ENCODE results near the gene ARL4A. TPM values are rescaled to one million over a fixed set of nuclear protein-coding genes. Genes with fewer than 3 reads are reported as not detected.

Gene ARL4A
- total RNA-seq, 1 experiment from 2014 or later = 39.4 TPM

DNA sequence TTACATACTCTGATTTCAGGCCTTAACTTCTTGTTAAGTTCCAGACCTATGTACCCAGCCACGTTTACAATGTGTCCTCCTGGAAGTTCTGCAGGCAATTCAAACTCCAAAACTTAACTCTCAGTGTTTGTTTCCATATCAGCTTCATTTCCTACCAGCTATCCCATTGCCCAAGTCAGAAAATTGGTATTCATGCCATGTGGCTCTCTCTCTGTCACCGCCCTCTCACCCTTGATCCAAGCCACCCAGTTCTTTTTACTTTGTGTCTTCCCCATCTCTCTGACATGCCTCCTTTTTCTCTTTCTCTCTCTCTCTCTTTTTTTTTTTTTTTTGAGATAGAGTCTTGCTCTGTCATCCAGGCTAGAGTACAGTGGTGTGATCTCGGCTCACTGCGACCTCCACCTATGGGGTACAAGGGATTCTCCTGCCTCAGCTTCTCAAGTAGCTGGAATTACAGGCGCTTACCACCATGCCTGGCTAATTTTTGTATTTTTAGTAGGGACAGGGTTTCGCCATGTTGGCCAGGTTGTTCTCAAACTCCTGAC is 33.9 kb downstream of the ARL4A start:
- Histone ChIP-seq H4K91ac (ENCODE audit: insufficient read length, low read depth, low read length) (no peak overlapping the region), H3K9ac (ENCODE audit: extremely low read depth, insufficient read length, low read length) (no peak overlapping the region), H2BK120ac (ENCODE audit: low read depth, low read length, poor library complexity, severe bottlenecking) (no peak overlapping the region), H3K4me1 (ENCODE audit: insufficient read depth, low read length) (peaks cover 8% of the 10 kb centered on the region; the same call in 1 of the 2 replicates), H3K27ac (ENCODE audit: insufficient read length, low read depth, low read length) (no peak overlapping the region), H3K18ac (ENCODE audit: insufficient read length, low read depth, low read length) (no peak overlapping the region), H3K79me1 (ENCODE audit: insufficient read depth, low read depth, low read length, poor library complexity, severe bottlenecking) (no peaks in the 10 kb centered on the region), H2BK12ac (ENCODE audit: insufficient read length, low read depth, low read length) (no peak overlapping the region), H2BK20ac (ENCODE audit: low read depth, low read length, poor library complexity, severe bottlenecking) (peak overlapping the region; percentile 26), H4K5ac (ENCODE audit: insufficient read length, low read depth, low read length) (no peak overlapping the region), H3K4me2 (ENCODE audit: insufficient read depth, insufficient read length, low read length) (no peak overlapping the region), H3K79me2 (ENCODE audit: insufficient read depth, low read length) (no peaks in the 10 kb centered on the region), H2BK15ac (ENCODE audit: low read depth, low read length) (no peak overlapping the region), H2BK5ac (ENCODE audit: insufficient read length, low read length) (no peak overlapping the region), H3K56ac (ENCODE audit: insufficient read length, low read depth, low read length) (no peak overlapping the region), H3K9me3 (ENCODE audit: control insufficient read depth, low read depth, low read length) (no peaks in the 10 kb centered on the region), H3T11ph (ENCODE audit: low read length) (no peak overlapping the region), H3K23me2 (ENCODE audit: insufficient read length, low read depth, low read length, poor library complexity, severe bottlenecking) (no peaks in the 10 kb centered on the region), H2AFZ (ENCODE audit: low read length) (no peak overlapping the region), H4K8ac (replicated peaks; ENCODE audit: insufficient read length, low read depth, low read length) (no peak overlapping the region), H3K23ac (ENCODE audit: insufficient read length, low read depth, low read length) (no peak overlapping the region), H3K14ac (ENCODE audit: insufficient read depth, low read length) (no peak overlapping the region), H2AK5ac (ENCODE audit: insufficient read length, low read length) (no peak overlapping the region), H3K4ac (ENCODE audit: low read depth, low read length) (no peak overlapping the region), H3K27me3 (ENCODE audit: insufficient read depth, low read length) (no peaks in the 10 kb centered on the region), H4K20me1 (ENCODE audit: control insufficient read depth, insufficient read depth, insufficient read length) (no peaks in the 10 kb centered on the region)
- no peak overlapping the region for H3K27ac Mint-ChIP-seq
- peaks cover 9% of the 10 kb centered on the region; the same call in 1 of the 2 replicates for H3K27me3 Mint-ChIP-seq (ENCODE audit: low read depth)
- no CpG with 5 or more reads among the region's 6 CpGs for WGBS (ENCODE audit: extremely low coverage, insufficient read length, low lambda C conversion rate)
- DNase-seq = no peak
- peaks cover 0 to 10% (median 2%) of the 10 kb centered on the region in 3 experiments; a peak in 3 of 7 replicates for H3K36me3 Mint-ChIP-seq (ENCODE audit: insufficient read depth in 1 of 3, low read depth in 3 of 3)
- TF ChIP-seq, protein P1, sequence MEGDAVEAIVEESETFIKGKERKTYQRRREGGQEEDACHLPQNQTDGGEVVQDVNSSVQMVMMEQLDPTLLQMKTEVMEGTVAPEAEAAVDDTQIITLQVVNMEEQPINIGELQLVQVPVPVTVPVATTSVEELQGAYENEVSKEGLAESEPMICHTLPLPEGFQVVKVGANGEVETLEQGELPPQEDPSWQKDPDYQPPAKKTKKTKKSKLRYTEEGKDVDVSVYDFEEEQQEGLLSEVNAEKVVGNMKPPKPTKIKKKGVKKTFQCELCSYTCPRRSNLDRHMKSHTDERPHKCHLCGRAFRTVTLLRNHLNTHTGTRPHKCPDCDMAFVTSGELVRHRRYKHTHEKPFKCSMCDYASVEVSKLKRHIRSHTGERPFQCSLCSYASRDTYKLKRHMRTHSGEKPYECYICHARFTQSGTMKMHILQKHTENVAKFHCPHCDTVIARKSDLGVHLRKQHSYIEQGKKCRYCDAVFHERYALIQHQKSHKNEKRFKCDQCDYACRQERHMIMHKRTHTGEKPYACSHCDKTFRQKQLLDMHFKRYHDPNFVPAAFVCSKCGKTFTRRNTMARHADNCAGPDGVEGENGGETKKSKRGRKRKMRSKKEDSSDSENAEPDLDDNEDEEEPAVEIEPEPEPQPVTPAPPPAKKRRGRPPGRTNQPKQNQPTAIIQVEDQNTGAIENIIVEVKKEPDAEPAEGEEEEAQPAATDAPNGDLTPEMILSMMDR (conservative IDR thresholded peaks at IDR 0.05) = no peak
- H3K4me3 Mint-ChIP-seq = no peak overlapping the region
- peaks cover 0 to 5% of the 10 kb centered on the region in 2 experiments; a peak in 1 of 5 replicates for H3K9me3 Mint-ChIP-seq
- peaks cover 44 to 45% of the 10 kb centered on the region in 2 experiments for H3K4me1 Mint-ChIP-seq

All from H9 (cell line).